DND-41 (cell line): Measurements from ENCODE around the gene GSK3A.

Experiments
- EZH2 ChIP-seq: IDR thresholded peaks from 3 replicates; pipeline ENCODE4 v1.6.1; 2012; ENCODE audit warnings: borderline replicate concordance, low read depth, mild to moderate bottlenecking, moderate library complexity, low read length, inconsistent platforms; ENCODE audit not compliant: severe bottlenecking
- TF ChIP-seq, protein P1 (sequence below): IDR thresholded peaks from 2 replicates; pipeline ENCODE4 v1.5.1; 2012; ENCODE audit warnings: borderline replicate concordance, low read length, moderate library complexity, mild to moderate bottlenecking; ENCODE audit not compliant: poor library complexity, severe bottlenecking; ENCODE audit errors: extremely low read depth

DNA sequence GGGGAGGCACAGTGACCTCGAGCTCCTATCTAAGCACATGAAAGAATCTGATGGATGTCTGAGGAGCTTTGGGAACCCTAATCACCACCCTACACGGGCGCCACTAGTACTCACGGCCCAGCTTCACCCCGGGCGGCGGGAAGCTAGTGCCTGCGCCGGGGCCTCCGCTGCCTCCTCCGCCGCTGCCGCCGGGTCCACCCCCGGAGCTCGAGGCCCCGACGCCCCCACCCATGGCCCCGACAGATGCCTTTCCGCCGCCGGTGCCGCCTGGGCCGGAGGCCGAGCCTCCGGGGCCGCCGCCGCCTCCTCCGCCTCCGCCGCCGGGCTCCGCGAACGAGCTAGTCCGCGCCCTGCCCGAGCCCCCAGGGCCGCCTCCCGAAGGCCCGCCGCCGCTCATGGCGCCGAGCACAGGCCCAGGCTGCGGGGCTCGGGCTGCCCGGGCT, 312 bp downstream of the GSK3A start:
- TF ChIP-seq, protein P1, sequence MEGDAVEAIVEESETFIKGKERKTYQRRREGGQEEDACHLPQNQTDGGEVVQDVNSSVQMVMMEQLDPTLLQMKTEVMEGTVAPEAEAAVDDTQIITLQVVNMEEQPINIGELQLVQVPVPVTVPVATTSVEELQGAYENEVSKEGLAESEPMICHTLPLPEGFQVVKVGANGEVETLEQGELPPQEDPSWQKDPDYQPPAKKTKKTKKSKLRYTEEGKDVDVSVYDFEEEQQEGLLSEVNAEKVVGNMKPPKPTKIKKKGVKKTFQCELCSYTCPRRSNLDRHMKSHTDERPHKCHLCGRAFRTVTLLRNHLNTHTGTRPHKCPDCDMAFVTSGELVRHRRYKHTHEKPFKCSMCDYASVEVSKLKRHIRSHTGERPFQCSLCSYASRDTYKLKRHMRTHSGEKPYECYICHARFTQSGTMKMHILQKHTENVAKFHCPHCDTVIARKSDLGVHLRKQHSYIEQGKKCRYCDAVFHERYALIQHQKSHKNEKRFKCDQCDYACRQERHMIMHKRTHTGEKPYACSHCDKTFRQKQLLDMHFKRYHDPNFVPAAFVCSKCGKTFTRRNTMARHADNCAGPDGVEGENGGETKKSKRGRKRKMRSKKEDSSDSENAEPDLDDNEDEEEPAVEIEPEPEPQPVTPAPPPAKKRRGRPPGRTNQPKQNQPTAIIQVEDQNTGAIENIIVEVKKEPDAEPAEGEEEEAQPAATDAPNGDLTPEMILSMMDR, result no peak
- TF ChIP-seq EZH2, result no peak
